B cell (primary cell): ENCODE data around the gene PRRC2C. TPM values are rescaled to one million over a fixed set of nuclear protein-coding genes. Genes with fewer than 3 reads are reported as not detected.

Experiments used
- ATAC-seq: fragments of 200-7000 bp; cut with Tn5 transposase; one replicate; pipeline ENCODE4 v1.10.0; 2021; ENCODE audit warnings: low read depth, mild to moderate bottlenecking, moderate number of reproducible peaks, moderate library complexity
- CTCF ChIA-PET: fragments of 350-600 bp; sonication (Branson Sonifier 250); formaldehyde crosslinking; loops from one replicate; lab custom pipeline; 2021; ENCODE audit warnings: antibody characterized with exemption, inconsistent platforms; lab: Charles Lee
- POLR2A ChIA-PET: fragments of 350-600 bp; sonication (Branson Sonifier 250); formaldehyde crosslinking; loops from one replicate; lab custom pipeline; 2021; ENCODE audit warnings: antibody characterized with exemption; lab: Charles Lee
- DNase-seq: peaks from one replicate; pipeline ENCODE4 v3.0.0; 2013
- H2AFZ ChIP-seq: 2 replicates; pipeline ENCODE4 v1.6.1; 2012; ENCODE audit warnings: mild to moderate bottlenecking, low read depth, low read length; ENCODE audit not compliant: insufficient read depth, poor library complexity, severe bottlenecking
- H3K27ac ChIP-seq, 2 donors: 1 replicate in 1 of 2; 2 replicates in 1 of 2; pipeline ENCODE4 v1.5.1; 2012 to 2013; ENCODE audit warnings: low read length in 2 of 2, mild to moderate bottlenecking in 2 of 2, moderate library complexity in 1 of 2
- H3K27me3 ChIP-seq, 4 experiments: fragments of 200-600 bp in 1 of 4; sonication (generic) in 1 of 4; replicated peaks in 1 of 4; 1 replicate in 2 of 4; 2 replicates in 2 of 4; pipeline versions ENCODE4 v1.6.1 to v1.7.0; 2013 to 2016; ENCODE audit warnings: low read length in 3 of 4, mild to moderate bottlenecking in 2 of 4, mixed read lengths in 1 of 4, moderate library complexity in 1 of 4; ENCODE audit not compliant: insufficient read depth in 4 of 4, control insufficient read depth in 3 of 4; ENCODE audit errors: control extremely low read depth in 1 of 4
- H3K36me3 ChIP-seq, 2 experiments: replicated peaks in 1 of 2; 1 replicate in 1 of 2; 2 replicates in 1 of 2; pipeline versions ENCODE4 v1.6.1 to v1.7.1; 2013; ENCODE audit warnings: low read length in 1 of 2; ENCODE audit not compliant: insufficient read depth in 2 of 2, control insufficient read depth in 1 of 2; ENCODE audit errors: control extremely low read depth in 1 of 2, extremely low read depth in 1 of 2
- H3K4me1 ChIP-seq, 2 donors: fragments of 200-600 bp in 1 of 2; sonication (generic) in 1 of 2; 1 replicate in 1 of 2; 2 replicates in 1 of 2; pipeline versions ENCODE4 v1.5.1 to v1.6.1; 2013 to 2017; ENCODE audit warnings: low read length in 2 of 2; ENCODE audit not compliant: control insufficient read depth in 2 of 2, insufficient read depth in 2 of 2
- H3K4me2 ChIP-seq: replicated peaks from 2 replicates; pipeline ENCODE3; 2012; ENCODE audit warnings: mild to moderate bottlenecking, low read depth, low read length; ENCODE audit not compliant: poor library complexity, severe bottlenecking
- H3K4me3 ChIP-seq, 5 experiments: fragments of 200-600 bp in 1 of 5; sonication (generic) in 1 of 5; 1 replicate in 3 of 5; 2 replicates in 2 of 5; pipeline versions ENCODE4 v1.5.1 to v1.7.0; 2011 to 2016; ENCODE audit warnings: low read length in 4 of 5, mild to moderate bottlenecking in 4 of 5, low read depth in 2 of 5, control low read depth in 1 of 5, moderate library complexity in 1 of 5; ENCODE audit not compliant: insufficient read depth in 1 of 5; ENCODE audit errors: control extremely low read depth in 1 of 5, extremely low read depth in 1 of 5
- H3K79me2 ChIP-seq: fragments of 200-600 bp; sonication (generic); one replicate; pipeline ENCODE4 v1.6.0; 2016; ENCODE audit warnings: low read length; ENCODE audit not compliant: control insufficient read depth, insufficient read depth
- H3K9ac ChIP-seq: fragments of 200-600 bp; sonication (generic); 2 replicates; pipeline ENCODE4 v1.6.1; 2017; ENCODE audit warnings: mild to moderate bottlenecking, low read length, moderate library complexity
- H3K9me3 ChIP-seq, 3 donors: one replicate each; pipeline versions ENCODE4 v1.6.1 to v1.7.1; 2013; ENCODE audit warnings: low read length in 2 of 3; ENCODE audit not compliant: control insufficient read depth in 2 of 3, insufficient read depth in 1 of 3; ENCODE audit errors: control extremely low read depth in 1 of 3
- H4K20me1 ChIP-seq: 2 replicates; pipeline ENCODE4 v1.6.0; 2012; ENCODE audit warnings: mild to moderate bottlenecking, low read length; ENCODE audit not compliant: insufficient read depth, control insufficient read depth, poor library complexity, severe bottlenecking
- H3K27ac Mint-ChIP-seq: one replicate; pipeline ENCODE4 v1.8.0; 2021; ENCODE audit warnings: mixed read lengths
- H3K27me3 Mint-ChIP-seq: one replicate; pipeline ENCODE4 v1.8.0; 2021; ENCODE audit warnings: mixed read lengths
- H3K4me1 Mint-ChIP-seq: one replicate; pipeline ENCODE4 v1.8.0; 2021; ENCODE audit warnings: mixed read lengths
- H3K4me3 Mint-ChIP-seq: one replicate; pipeline ENCODE4 v1.8.0; 2021; ENCODE audit warnings: mixed read lengths
- H3K9me3 Mint-ChIP-seq: one replicate; pipeline ENCODE4 v1.8.0; 2022; ENCODE audit warnings: mixed read lengths; ENCODE audit not compliant: insufficient read depth
- EZH2 ChIP-seq: IDR thresholded peaks from 2 replicates; pipeline ENCODE4 v1.6.1; 2012; ENCODE audit warnings: borderline replicate concordance, low read depth, mild to moderate bottlenecking, moderate library complexity, low read length; ENCODE audit not compliant: insufficient read depth, poor library complexity, severe bottlenecking
- WGBS: methylation state at CpG from one replicate; pipeline ENCODE4 v1.1.5; 2013; ENCODE audit warnings: missing lambda C conversion rate; ENCODE audit not compliant: insufficient coverage; 5-methylcytosine and 5-hydroxymethylcytosine counted together
- intact Hi-C: fragments of 100-400 bp; cut with micrococcal nuclease; formaldehyde crosslinking; loops from one replicate; pipeline ENCODE4 v1.10.0; 2022
- polyA plus RNA-seq: library from polyadenylated mRNA; depleted of rRNA; stranded (reverse); fragments of >200 nt; gene quantifications from 2 replicates; pipeline ENCODE4 v1.2.3, GENCODE V29; 2012
- total RNA-seq, 2 donors: library from RNA; stranded (reverse); fragments of 120-200 nt in 1 of 2; gene quantifications; 1 replicate in 1 of 2; 2 replicates in 1 of 2; pipeline versions ENCODE4 v1.2.3 to v1.2.4, GENCODE V29; 2013 to 2022
- TF ChIP-seq, protein P1 (sequence below): fragments of 200-600 bp; IDR thresholded peaks from one replicate; pipeline ENCODE4 v1.8.0; 2022; ENCODE audit warnings: antibody characterized with exemption, mild to moderate bottlenecking

Gene PRRC2C
- total and polyA plus RNA-seq, 2 donors (not counting 1 experiment from before 2014, with no cell fraction given), result 65.4 to 305 TPM

DNA sequence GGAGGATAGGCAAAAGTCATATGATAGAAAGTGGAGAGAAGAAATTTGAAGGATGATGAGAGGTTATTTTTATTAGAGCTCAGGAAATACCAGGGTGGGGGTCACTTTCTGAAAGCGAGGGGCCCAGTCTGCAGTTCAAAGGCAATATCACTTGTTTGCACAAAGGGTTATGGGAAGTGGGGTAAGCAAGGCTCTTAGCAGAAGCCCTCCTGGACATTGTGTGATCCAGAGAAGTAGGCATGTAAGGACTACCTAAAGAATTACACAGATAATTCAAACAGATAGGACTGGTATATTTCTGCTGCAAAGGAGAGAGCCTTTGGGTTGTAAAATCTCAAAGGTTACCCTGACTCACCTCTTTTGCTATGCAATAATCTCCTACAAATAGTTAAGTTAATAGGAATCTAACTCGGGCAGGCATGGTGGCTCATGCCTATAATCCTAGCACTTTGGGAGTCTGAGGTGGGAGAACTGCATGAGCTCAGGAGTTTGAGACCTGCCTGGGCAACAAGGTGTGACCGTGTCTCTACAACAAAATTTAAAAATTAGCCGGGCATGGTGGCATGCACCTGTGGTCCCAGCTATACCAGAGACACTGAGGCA lies 25.2 kb upstream of the PRRC2C start:
- peaks cover 20% of the 10 kb centered on the region for H3K27me3 Mint-ChIP-seq
- intact Hi-C loops, result no loop called here

DNA sequence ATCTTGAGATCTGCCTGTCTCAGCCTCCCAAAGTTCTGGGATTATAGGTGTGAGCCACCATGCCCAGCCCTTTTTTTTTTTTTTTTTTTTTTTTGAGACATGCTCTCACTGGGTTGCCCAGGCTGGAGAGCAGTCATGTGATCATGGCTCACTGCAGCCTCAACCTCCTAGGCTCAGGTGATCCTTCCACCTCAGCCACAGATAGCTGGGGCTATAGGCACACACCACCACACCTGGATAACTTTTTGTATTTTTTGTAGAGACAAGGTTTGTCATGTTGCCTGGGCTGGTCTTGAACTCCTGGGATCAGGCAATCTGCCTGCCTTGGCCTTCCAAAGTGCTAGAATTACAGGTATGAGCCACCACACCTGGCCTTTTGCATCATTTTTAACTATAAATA lies 17.7 kb upstream of the PRRC2C start:
- Histone ChIP-seq H3K27ac (no peak overlapping the region), H3K9me3 (no peaks in the 10 kb centered on the region), H3K36me3 (no peaks in the 10 kb centered on the region), H3K4me2 (no peak overlapping the region), H3K27me3 (no peaks in the 10 kb centered on the region), H4K20me1 (no peaks in the 10 kb centered on the region), H3K79me2 (no peaks in the 10 kb centered on the region), H3K4me3 (no peak overlapping the region), H3K4me1 (no peaks in the 10 kb centered on the region), H3K9ac (no peak overlapping the region), H2AFZ (no peak overlapping the region)
- intact Hi-C loops, result no loop called here
- Mint-ChIP-seq H3K9me3 (no peaks in the 10 kb centered on the region), H3K4me1 (no peaks in the 10 kb centered on the region), H3K4me3 (no peak overlapping the region), H3K27me3 (peaks cover 3% of the 10 kb centered on the region), H3K27ac (no peak overlapping the region)
- ATAC-seq (no peak), DNase-seq (no peak)
- TF ChIP-seq, protein P1, sequence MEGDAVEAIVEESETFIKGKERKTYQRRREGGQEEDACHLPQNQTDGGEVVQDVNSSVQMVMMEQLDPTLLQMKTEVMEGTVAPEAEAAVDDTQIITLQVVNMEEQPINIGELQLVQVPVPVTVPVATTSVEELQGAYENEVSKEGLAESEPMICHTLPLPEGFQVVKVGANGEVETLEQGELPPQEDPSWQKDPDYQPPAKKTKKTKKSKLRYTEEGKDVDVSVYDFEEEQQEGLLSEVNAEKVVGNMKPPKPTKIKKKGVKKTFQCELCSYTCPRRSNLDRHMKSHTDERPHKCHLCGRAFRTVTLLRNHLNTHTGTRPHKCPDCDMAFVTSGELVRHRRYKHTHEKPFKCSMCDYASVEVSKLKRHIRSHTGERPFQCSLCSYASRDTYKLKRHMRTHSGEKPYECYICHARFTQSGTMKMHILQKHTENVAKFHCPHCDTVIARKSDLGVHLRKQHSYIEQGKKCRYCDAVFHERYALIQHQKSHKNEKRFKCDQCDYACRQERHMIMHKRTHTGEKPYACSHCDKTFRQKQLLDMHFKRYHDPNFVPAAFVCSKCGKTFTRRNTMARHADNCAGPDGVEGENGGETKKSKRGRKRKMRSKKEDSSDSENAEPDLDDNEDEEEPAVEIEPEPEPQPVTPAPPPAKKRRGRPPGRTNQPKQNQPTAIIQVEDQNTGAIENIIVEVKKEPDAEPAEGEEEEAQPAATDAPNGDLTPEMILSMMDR, result no peak
- no peak for TF ChIP-seq EZH2
- POLR2A ChIA-PET, result no interaction called here
- CTCF ChIA-PET, result no interaction called here

More for the DNA sequence above, 25.2 kb upstream of the PRRC2C start:
- H3K36me3 ChIP-seq, result no peaks in the 10 kb centered on the region
- POLR2A ChIA-PET, result no interaction called here
- H3K9ac ChIP-seq, result no peak overlapping the region
- H3K4me2 ChIP-seq, result no peak overlapping the region
- H3K4me3 Mint-ChIP-seq, result no peak overlapping the region
- DNase-seq, result no peak
- H3K79me2 ChIP-seq, result no peaks in the 10 kb centered on the region
- no peaks in the 10 kb centered on the region for H3K9me3 Mint-ChIP-seq
- no peak overlapping the region for H3K27ac Mint-ChIP-seq
- TF ChIP-seq EZH2, result no peak
- TF ChIP-seq, protein P1, result no peak
- ATAC-seq, result no peak
- WGBS, result 84% methylated on average over 3 of the region's 4 CpGs
- H3K4me1 ChIP-seq, result no peaks in the 10 kb centered on the region
- peaks cover 0 to 3% (median 0%) of the 10 kb centered on the region in 4 experiments for H3K27me3 ChIP-seq
- H3K9me3 ChIP-seq, result no peaks in the 10 kb centered on the region
- CTCF ChIA-PET, result no interaction called here
- H4K20me1 ChIP-seq, result no peaks in the 10 kb centered on the region
- no peak overlapping the region for H3K4me3 ChIP-seq
- H3K4me1 Mint-ChIP-seq, result no peaks in the 10 kb centered on the region
- H3K27ac ChIP-seq, result no peak overlapping the region
- H2AFZ ChIP-seq, result no peak overlapping the region
